NCI-H1092 treated with DMSO at 0.1 percent for 48 hours (cell line): Measurements from ENCODE around the gene IQCK.
A peak's percentile ranks its signal among the peaks of the same experiment; 100 is the strongest.

Experiments
- DNase-seq: peaks from one replicate; lab custom pipeline; 2025; lab: John Stamatoyannopoulos, UW

The IQCK gene

GRCh38 chr16:19884611-19885450 lies 166.8 kb downstream of the IQCK start, which contains the start of gene GPRC5B:
Gene GPRC5B (minus strand): TSS chr16:19884848. CDS start chr16:19872845, 12,003 bp downstream.
- DNase-seq: peak; percentile 37

- no peak for DNase-seq
Measured at GRCh38 chr16:19885451-19886072, 167.5 kb downstream of the IQCK start.

GRCh38 chr16:19886073-19886941 lies 168.2 kb downstream of the IQCK start:
- DNase-seq: peak; percentile 76

- no peak for DNase-seq
Measured at GRCh38 chr16:19888834-19889233, 170.8 kb downstream of the IQCK start.

GRCh38 chr16:19890901-19891300 lies 172.8 kb downstream of the IQCK start:
- no peak for DNase-seq

GRCh38 chr16:19892902-19893301 lies 174.8 kb downstream of the IQCK start:
- no peak for DNase-seq

- DNase-seq: no peak
Measured at GRCh38 chr16:19894586-19894985, 176.5 kb downstream of the IQCK start.

- no peak for DNase-seq
Measured at GRCh38 chr16:19896951-19897350, 178.9 kb downstream of the IQCK start.

GRCh38 chr16:19898166-19898565 lies 180.1 kb downstream of the IQCK start:
- no peak for DNase-seq

GRCh38 chr16:19898924-19899604 lies 181.0 kb downstream of the IQCK start:
- DNase-seq: peak; percentile 60

GRCh38 chr16:19899605-19899955 lies 181.5 kb downstream of the IQCK start:
- no peak for DNase-seq

- no peak for DNase-seq
Measured at GRCh38 chr16:19901164-19901563, 183.1 kb downstream of the IQCK start.

- DNase-seq: peak; percentile 84
Measured at GRCh38 chr16:19907161-19907992, 189.3 kb downstream of the IQCK start.
